GM20000 (cell line): Measurements from ENCODE around the gene PDE6G.
A peak's percentile ranks its signal among the peaks of the same experiment; 100 is the strongest.

Source experiments
- DNase-seq: peaks from one replicate; pipeline ENCODE4 v3.0.0; 2012; ENCODE audit warnings: low spot score
- TF ChIP-seq, protein P1 (sequence below): IDR thresholded peaks from 2 replicates; pipeline ENCODE4 v1.5.1; 2012; ENCODE audit warnings: mild to moderate bottlenecking, control low read depth; ENCODE audit errors: extremely low read depth, missing control alignments

The PDE6G gene

DNA sequence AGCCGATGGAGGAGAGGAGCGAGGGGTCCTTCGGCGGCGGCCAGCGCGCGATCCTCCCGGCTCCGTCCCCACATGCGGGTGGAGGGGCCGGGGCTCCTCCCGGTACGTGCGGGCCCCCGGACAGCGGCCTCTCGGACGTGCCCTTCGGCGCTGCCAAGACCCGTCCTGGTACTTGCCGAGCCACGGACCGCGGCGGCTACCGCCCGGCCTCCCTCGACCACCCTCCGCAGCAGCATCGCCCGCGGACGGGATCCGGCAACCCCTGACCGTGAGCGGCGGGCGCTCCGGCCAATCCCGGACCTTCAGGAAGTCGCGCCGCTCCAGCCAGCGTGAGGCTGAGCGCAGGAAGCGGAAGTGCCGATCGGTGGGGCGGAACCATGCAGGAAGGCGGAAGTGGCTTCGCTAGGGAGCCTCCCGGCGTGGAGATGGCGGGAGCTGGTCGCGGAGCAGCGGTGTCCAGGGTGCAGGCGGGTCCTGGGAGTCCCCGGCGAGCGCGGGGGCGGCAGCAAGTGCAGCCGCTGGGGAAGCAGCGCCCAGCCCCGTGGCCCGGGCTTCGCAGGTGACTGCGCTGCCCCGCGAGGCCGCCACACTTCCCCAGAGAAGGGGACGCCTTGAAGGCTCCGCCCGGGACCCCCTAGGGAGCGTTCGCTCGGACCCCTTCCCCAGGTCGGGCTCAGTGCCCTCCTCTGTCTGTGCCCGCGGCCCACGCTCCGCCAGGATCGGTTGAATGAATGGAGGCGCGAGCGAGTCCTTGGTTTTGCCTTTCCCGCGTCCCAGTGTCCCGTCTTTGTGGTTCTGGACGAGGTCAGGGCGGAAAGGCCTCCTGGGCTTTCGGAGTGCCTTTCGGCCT is 10.2 kb upstream of the PDE6G start, which contains the start of the genes CCDC137 and OXLD1:
CCDC137 (plus strand) TSS at position 396 of the 850 bp plus-strand sequence; CDS start at position 426, 30 bp downstream.
OXLD1 (minus strand) TSS at position 264 of the 850 bp plus-strand sequence; CDS start at position 236, 28 bp downstream.
- peak; percentile 99 for DNase-seq
- TF ChIP-seq, protein P1, sequence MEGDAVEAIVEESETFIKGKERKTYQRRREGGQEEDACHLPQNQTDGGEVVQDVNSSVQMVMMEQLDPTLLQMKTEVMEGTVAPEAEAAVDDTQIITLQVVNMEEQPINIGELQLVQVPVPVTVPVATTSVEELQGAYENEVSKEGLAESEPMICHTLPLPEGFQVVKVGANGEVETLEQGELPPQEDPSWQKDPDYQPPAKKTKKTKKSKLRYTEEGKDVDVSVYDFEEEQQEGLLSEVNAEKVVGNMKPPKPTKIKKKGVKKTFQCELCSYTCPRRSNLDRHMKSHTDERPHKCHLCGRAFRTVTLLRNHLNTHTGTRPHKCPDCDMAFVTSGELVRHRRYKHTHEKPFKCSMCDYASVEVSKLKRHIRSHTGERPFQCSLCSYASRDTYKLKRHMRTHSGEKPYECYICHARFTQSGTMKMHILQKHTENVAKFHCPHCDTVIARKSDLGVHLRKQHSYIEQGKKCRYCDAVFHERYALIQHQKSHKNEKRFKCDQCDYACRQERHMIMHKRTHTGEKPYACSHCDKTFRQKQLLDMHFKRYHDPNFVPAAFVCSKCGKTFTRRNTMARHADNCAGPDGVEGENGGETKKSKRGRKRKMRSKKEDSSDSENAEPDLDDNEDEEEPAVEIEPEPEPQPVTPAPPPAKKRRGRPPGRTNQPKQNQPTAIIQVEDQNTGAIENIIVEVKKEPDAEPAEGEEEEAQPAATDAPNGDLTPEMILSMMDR = no peak

DNA sequence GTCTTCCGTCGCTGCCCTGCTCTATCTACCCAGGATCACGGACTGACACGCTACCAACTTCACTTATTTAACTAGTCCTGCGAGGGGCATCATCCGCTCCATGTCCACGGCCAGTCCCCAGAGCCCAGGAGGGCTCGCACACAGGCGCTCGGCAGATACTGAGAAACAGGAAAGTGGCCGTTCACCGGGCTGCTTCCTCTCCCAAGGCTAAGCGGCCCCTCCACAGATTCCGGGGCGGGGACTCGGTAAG is 9.7 kb upstream of the PDE6G start:
- TF ChIP-seq, protein P1 = no peak
- no peak for DNase-seq

DNA sequence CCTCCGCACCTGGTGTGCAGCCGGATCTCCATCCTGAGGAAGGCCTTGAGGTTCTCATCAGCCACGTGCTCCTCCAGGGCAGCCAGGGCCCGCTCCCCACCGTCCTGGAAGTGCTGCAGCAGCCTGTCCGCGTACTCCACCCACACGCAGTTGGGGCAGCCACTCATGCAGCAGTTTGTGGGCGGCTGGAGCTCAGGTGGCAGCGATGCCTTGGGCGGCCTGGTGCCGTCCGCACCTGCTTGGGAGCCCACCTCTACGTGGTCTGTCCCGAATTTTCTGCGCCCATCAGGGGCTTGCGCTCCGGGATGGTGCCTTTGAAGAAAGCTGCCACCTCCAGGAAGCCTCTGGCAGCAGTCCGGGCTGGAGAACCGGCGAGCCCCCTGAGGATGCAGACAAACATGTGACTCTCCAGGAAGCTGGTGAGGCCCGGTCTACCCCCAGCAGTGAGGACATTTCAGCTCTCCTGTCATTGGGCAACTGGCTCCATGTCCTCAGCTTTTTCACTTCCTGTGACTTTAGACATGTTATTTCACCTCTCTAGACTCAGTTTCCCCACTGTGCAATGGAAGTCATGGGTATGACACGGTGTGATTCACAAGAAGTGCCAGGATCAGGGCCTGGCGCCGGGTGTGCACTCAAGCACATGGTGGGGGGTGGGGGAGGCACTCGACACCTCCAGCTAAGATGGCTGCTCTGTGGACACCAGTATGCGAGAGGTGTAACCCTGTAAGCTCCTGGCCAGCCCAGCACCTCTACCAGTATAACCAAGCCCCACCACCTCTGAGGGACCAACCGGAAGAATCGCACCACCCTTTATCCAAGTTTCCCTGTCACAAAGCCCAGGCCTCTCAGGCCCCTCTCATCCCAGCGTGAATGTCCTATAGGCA is 9.1 kb upstream of the PDE6G start:
- peak; percentile 68 for DNase-seq
- TF ChIP-seq, protein P1 = no peak

DNA sequence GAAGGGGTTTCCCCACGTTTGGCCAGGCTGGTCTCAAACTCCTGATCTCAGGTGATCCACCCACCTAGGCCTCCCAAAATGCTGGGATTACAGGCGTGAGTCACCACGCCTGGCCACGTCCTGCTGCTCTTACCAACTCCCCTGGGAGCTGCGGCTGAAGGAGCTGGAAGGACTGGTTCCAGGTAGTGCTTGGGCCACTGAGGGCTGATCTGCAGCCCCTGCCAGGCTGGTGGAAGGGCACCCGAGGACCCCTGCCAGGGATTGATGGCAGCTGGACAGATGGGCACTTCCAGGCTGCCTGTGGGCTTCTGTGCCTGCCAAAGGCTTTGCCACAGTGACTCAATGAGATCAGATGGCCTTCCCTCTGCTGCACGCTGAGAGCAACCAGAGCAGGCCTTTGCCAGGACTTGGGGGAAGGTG is 7.7 kb upstream of the PDE6G start:
- TF ChIP-seq, protein P1 = no peak

DNA sequence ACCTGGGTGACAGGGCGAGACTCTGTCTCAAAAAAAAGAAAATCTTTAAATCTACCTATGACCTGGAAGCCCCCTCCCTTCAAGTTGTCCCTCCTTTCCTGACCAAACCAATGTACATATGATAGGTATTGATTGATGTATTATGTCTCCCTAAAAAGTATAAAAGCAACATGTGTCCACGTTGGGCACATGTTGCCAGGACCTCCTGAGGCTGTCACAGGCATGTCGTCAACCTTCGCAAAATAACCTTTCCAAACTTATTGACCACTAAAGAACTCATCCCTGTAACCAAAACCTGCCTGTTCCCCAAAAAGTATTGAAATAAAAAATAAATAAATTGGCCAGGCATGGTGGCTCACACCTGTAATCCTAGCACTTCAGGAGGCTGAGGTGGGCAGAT is 5.7 kb upstream of the PDE6G start:
- TF ChIP-seq, protein P1 = no peak
- no peak for DNase-seq

More for the DNA sequence above, 7.7 kb upstream of the PDE6G start:
- DNase-seq = no peak

DNA sequence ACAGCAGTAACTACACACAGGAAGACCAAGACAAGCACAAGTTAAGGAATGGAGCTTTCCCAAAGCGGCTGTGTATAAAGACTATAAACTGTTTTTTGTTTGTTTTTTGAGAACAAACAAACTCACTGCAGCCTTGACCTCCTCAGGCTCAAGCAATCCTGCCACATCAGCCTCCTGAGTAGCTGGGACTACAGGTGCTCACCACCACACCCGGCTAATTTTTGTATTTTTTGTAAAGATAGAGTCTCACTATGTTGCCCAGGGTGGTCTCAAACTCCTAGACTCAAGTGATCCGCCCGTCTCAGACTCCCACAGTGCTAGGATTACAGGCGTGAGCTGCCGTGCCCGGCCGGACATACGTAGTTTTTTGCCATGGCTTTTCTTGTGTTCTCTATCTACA is 4.1 kb upstream of the PDE6G start:
- DNase-seq = no peak

More for the DNA sequence above, 4.1 kb upstream of the PDE6G start:
- TF ChIP-seq, protein P1 = no peak
